HG03095 (cell line): ENCODE measurements around the gene ASGR1.
"Not testable (repeated sequence)": the region's sequence is repeated elsewhere in the genome, so short reads cannot be mapped to it uniquely, and the experiment has no call there.

Experiments
- ATAC-seq: cut with Tn5 transposase; IDR thresholded peaks from one replicate; pipeline ENCODE4 v1.9.1; 2021; ENCODE audit warnings: moderate library complexity; ENCODE audit not compliant: unreplicated experiment

The ASGR1 gene

GRCh38 chr17:7166873-7167272 lies 12.3 kb downstream of the ASGR1 start:
- no peak for ATAC-seq

- ATAC-seq = not testable (repeated sequence)
Measured at GRCh38 chr17:7159571-7159970, 19.6 kb downstream of the ASGR1 start.

GRCh38 chr17:7158424-7158823 lies 20.7 kb downstream of the ASGR1 start:
- not testable (repeated sequence) for ATAC-seq

GRCh38 chr17:7156342-7156940 lies 22.7 kb downstream of the ASGR1 start:
- ATAC-seq = no peak

GRCh38 chr17:7147772-7148171 lies 31.4 kb downstream of the ASGR1 start:
- no peak for ATAC-seq

GRCh38 chr17:7146115-7146514 lies 33.1 kb downstream of the ASGR1 start:
- no peak for ATAC-seq

- no peak for ATAC-seq
Measured at GRCh38 chr17:7144213-7144612, 35.0 kb downstream of the ASGR1 start.

GRCh38 chr17:7141824-7142223 lies 37.3 kb downstream of the ASGR1 start:
- ATAC-seq = no peak

- ATAC-seq = no peak
Measured at GRCh38 chr17:7139400-7139799, 39.8 kb downstream of the ASGR1 start.

- no peak for ATAC-seq
Measured at GRCh38 chr17:7138800-7139381, 40.3 kb downstream of the ASGR1 start.

GRCh38 chr17:7137171-7137943 lies 41.8 kb downstream of the ASGR1 start:
- ATAC-seq = no peak

- no peak for ATAC-seq
Measured at GRCh38 chr17:7136266-7136877, 42.8 kb downstream of the ASGR1 start.

- no peak for ATAC-seq
Measured at GRCh38 chr17:7133916-7134315, 45.3 kb downstream of the ASGR1 start.

GRCh38 chr17:7133424-7133823 lies 45.7 kb downstream of the ASGR1 start:
- ATAC-seq = no peak

GRCh38 chr17:7132511-7133094 lies 46.6 kb downstream of the ASGR1 start:
- no peak for ATAC-seq

- ATAC-seq = no peak
Measured at GRCh38 chr17:7131423-7131791, 47.8 kb downstream of the ASGR1 start.

- no peak for ATAC-seq
Measured at GRCh38 chr17:7130621-7131422, 48.3 kb downstream of the ASGR1 start.

- no peak for ATAC-seq
Measured at GRCh38 chr17:7129311-7129710, 49.9 kb downstream of the ASGR1 start.

GRCh38 chr17:7128160-7128559 lies 51.0 kb downstream of the ASGR1 start:
- ATAC-seq = no peak

- not testable (repeated sequence) for ATAC-seq
Measured at GRCh38 chr17:7127501-7127900, 51.7 kb downstream of the ASGR1 start.

GRCh38 chr17:7126386-7126785 lies 52.8 kb downstream of the ASGR1 start:
- ATAC-seq = not testable (repeated sequence)
